Nephron (organoid): ENCODE results near the gene ABCG1.

Source experiments
- H3K27ac Mint-ChIP-seq, 3 experiments: 2 replicates each; pipeline ENCODE4 v1.8.0; 2020; ENCODE audit warnings: mixed read lengths in 3 of 3, mild to moderate bottlenecking in 2 of 3, moderate library complexity in 1 of 3
- H3K27me3 Mint-ChIP-seq: 2 replicates; pipeline ENCODE4 v1.8.0; 2021; ENCODE audit warnings: low read depth, mild to moderate bottlenecking, moderate library complexity, mixed read lengths
- H3K36me3 Mint-ChIP-seq: 2 replicates; pipeline ENCODE4 v1.8.0; 2020; ENCODE audit warnings: low read depth, mixed read lengths
- H3K4me1 Mint-ChIP-seq: 2 replicates; pipeline ENCODE4 v1.8.0; 2020; ENCODE audit warnings: mixed read lengths
- H3K4me3 Mint-ChIP-seq, 3 experiments: 2 replicates each; pipeline ENCODE4 v1.8.0; 2020; ENCODE audit warnings: mild to moderate bottlenecking in 3 of 3, mixed read lengths in 3 of 3, moderate library complexity in 2 of 3
- H3K9me3 Mint-ChIP-seq: 2 replicates; pipeline ENCODE4 v1.8.0; 2020; ENCODE audit warnings: mixed read lengths
- TF ChIP-seq, protein P1 (sequence below), 3 experiments: fragments of 200-600 bp; sonication (generic); IDR thresholded peaks; one replicate each; pipeline ENCODE4 v1.5.0; 2021; ENCODE audit warnings: antibody characterized with exemption in 3 of 3; ENCODE audit not compliant: unreplicated experiment in 3 of 3

The ABCG1 gene

GRCh38 chr21:42257091-42257765 lies 38.3 kb downstream of the ABCG1 start:
- TF ChIP-seq, protein P1, sequence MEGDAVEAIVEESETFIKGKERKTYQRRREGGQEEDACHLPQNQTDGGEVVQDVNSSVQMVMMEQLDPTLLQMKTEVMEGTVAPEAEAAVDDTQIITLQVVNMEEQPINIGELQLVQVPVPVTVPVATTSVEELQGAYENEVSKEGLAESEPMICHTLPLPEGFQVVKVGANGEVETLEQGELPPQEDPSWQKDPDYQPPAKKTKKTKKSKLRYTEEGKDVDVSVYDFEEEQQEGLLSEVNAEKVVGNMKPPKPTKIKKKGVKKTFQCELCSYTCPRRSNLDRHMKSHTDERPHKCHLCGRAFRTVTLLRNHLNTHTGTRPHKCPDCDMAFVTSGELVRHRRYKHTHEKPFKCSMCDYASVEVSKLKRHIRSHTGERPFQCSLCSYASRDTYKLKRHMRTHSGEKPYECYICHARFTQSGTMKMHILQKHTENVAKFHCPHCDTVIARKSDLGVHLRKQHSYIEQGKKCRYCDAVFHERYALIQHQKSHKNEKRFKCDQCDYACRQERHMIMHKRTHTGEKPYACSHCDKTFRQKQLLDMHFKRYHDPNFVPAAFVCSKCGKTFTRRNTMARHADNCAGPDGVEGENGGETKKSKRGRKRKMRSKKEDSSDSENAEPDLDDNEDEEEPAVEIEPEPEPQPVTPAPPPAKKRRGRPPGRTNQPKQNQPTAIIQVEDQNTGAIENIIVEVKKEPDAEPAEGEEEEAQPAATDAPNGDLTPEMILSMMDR (IDR thresholded peaks at IDR 0.05; ENCODE audit: unreplicated experiment in 3 of 3): no peak
- no peak overlapping the region for H3K4me3 Mint-ChIP-seq

GRCh38 chr21:42258150-42258884 lies 39.4 kb downstream of the ABCG1 start:
- no peaks in the 10 kb centered on the region for H3K36me3 Mint-ChIP-seq
- peaks cover 25% of the 10 kb centered on the region for H3K27me3 Mint-ChIP-seq

More at GRCh38 chr21:42257091-42257765, 38.3 kb downstream of the ABCG1 start:
- H3K4me1 Mint-ChIP-seq: peaks cover 47% of the 10 kb centered on the region
- no peak overlapping the region for H3K27ac Mint-ChIP-seq
- peaks cover 29% of the 10 kb centered on the region for H3K27me3 Mint-ChIP-seq
- no peaks in the 10 kb centered on the region for H3K36me3 Mint-ChIP-seq
- H3K9me3 Mint-ChIP-seq: no peaks in the 10 kb centered on the region

GRCh38 chr21:42258885-42259407 lies 40.0 kb downstream of the ABCG1 start:
- Mint-ChIP-seq H3K36me3 (no peaks in the 10 kb centered on the region), H3K4me1 (peaks cover 45% of the 10 kb centered on the region), H3K27me3 (peaks cover 25% of the 10 kb centered on the region), H3K9me3 (no peaks in the 10 kb centered on the region), H3K4me3 (no peak overlapping the region), H3K27ac (no peak overlapping the region)
- TF ChIP-seq, protein P1 (IDR thresholded peaks at IDR 0.05; ENCODE audit: unreplicated experiment in 3 of 3): peak in 1 of 3 experiments; percentile 21

More at GRCh38 chr21:42258150-42258884, 39.4 kb downstream of the ABCG1 start:
- TF ChIP-seq, protein P1 (IDR thresholded peaks at IDR 0.05; ENCODE audit: unreplicated experiment in 3 of 3): peak; percentile 49 to 67 (median 50)
- Mint-ChIP-seq H3K9me3 (no peaks in the 10 kb centered on the region), H3K4me1 (peaks cover 45% of the 10 kb centered on the region), H3K4me3 (no peak overlapping the region), H3K27ac (no peak overlapping the region)

DNA sequence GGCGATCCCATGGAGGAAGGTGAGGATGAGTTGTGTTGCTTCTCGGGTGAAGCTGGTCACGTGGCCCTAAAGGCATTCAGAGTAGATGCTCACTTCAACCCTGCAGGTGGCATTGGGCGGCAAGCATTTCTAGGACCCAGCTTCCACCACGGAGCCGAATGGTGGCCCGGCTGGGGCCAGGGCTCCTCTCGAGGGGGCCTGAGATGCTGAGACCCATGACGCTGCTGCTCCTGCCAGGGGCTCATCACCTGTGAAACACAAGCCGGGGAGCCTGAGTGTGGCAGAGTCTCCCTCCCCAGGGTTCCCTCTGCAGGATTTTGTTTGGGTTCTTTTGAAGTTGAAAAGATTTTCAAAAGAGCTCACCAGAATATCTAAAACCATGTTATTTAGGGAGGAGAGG lies 41.2 kb downstream of the ABCG1 start:
- H3K4me1 Mint-ChIP-seq: peaks cover 35% of the 10 kb centered on the region
- H3K9me3 Mint-ChIP-seq: no peaks in the 10 kb centered on the region
- H3K27me3 Mint-ChIP-seq: peaks cover 25% of the 10 kb centered on the region
- TF ChIP-seq, protein P1 (IDR thresholded peaks at IDR 0.05; ENCODE audit: unreplicated experiment in 3 of 3): no peak
- no peak overlapping the region for H3K4me3 Mint-ChIP-seq
- no peaks in the 10 kb centered on the region for H3K36me3 Mint-ChIP-seq
- no peak overlapping the region for H3K27ac Mint-ChIP-seq

GRCh38 chr21:42261829-42262200 lies 42.9 kb downstream of the ABCG1 start:
- TF ChIP-seq, protein P1 (IDR thresholded peaks at IDR 0.05; ENCODE audit: unreplicated experiment in 3 of 3): no peak
- no peak overlapping the region for H3K4me3 Mint-ChIP-seq
- H3K36me3 Mint-ChIP-seq: no peaks in the 10 kb centered on the region
- H3K27ac Mint-ChIP-seq: no peak overlapping the region
- no peaks in the 10 kb centered on the region for H3K9me3 Mint-ChIP-seq
- peaks cover 21% of the 10 kb centered on the region for H3K27me3 Mint-ChIP-seq
- H3K4me1 Mint-ChIP-seq: peaks cover 28% of the 10 kb centered on the region
